HepG2 (cell line): ENCODE data around the gene IRF3. TPM values are rescaled to one million over a fixed set of nuclear protein-coding genes. Genes with fewer than 3 reads are reported as not detected.
A peak's percentile ranks its signal among the peaks of the same experiment; 100 is the strongest.

ENCODE experiments used
- ATAC-seq: fragments of 200-7000 bp; cut with Tn5 transposase; 3 replicates; pipeline ENCODE4 v1.9.1; 2020; ENCODE audit warnings: mild to moderate bottlenecking, moderate library complexity
- BruUV-seq: library from RNA; stranded (reverse); fragments of 400-500 nt; replicated peaks from 2 replicates; lab custom pipeline; 2021; lab: Mats Ljungman, UMichigan
- CTCF ChIA-PET: fragments of 300-600 bp; formaldehyde crosslinking; extraction: SDS; loops from one replicate; lab custom pipeline; 2021; ENCODE audit warnings: low total read pairs, inconsistent platforms, low intra/inter-chr PET ratio; lab: Yijun Ruan, JAX
- POLR2A ChIA-PET: fragments of 350-600 bp; sonication (Branson Sonifier 250); formaldehyde crosslinking; loops from one replicate; lab custom pipeline; 2020; ENCODE audit warnings: antibody characterized with exemption, inconsistent platforms; lab: Yijun Ruan, JAX
- DNase-seq: peaks from one replicate; pipeline ENCODE4 v3.0.0-alpha.2; 2015; ENCODE audit warnings: low spot score
- FAIRE-seq: peaks from 3 replicates; lab custom pipeline; 2011; peaks lifted over from hg19 to GRCh38; lab: Jason Lieb, UNC
- H2AFZ ChIP-seq: one replicate; pipeline ENCODE4 v1.6.1; 2011; ENCODE audit warnings: low read length, inconsistent platforms
- H3K27ac ChIP-seq: fragments of 300-600 bp; 3 replicates; pipeline ENCODE4 v1.8.0; 2011; ENCODE audit warnings: mixed run types, mild to moderate bottlenecking, mixed read lengths, low read length, inconsistent platforms; ENCODE audit not compliant: insufficient read depth; ENCODE audit errors: extremely low read length
- H3K27me3 ChIP-seq, 2 experiments: fragments of 200-600 bp in 1 of 2; 2 replicates in 1 of 2; 3 replicates in 1 of 2; pipeline versions ENCODE4 v1.6.0 to v1.8.0; 2011; ENCODE audit warnings: low read length in 2 of 2, mild to moderate bottlenecking in 2 of 2, moderate library complexity in 2 of 2, inconsistent platforms in 1 of 2; ENCODE audit not compliant: insufficient read depth in 2 of 2, control insufficient read depth in 1 of 2
- H3K36me3 ChIP-seq, 2 experiments: fragments of 200-600 bp in 1 of 2; replicated peaks in 1 of 2; 2 replicates in 1 of 2; 3 replicates in 1 of 2; pipeline versions ENCODE4 v1.5.1 to v1.8.0; 2011; ENCODE audit warnings: low read length in 2 of 2, inconsistent platforms in 1 of 2; ENCODE audit not compliant: insufficient read depth in 2 of 2, control insufficient read depth in 1 of 2
- H3K4me1 ChIP-seq: 2 replicates; pipeline ENCODE4 v1.5.1; 2012; ENCODE audit warnings: low read length, inconsistent platforms; ENCODE audit not compliant: insufficient read depth
- H3K4me2 ChIP-seq: 2 replicates; pipeline ENCODE4 v1.6.0; 2011; ENCODE audit warnings: low read depth, low read length, inconsistent platforms
- H3K4me3 ChIP-seq, 3 experiments: fragments of 200-600 bp in 1 of 3; sonication (generic), shearing (Covaris generic) in 1 of 3; replicated peaks in 1 of 3; 2 replicates each; pipeline ENCODE4 v1.5.1; 2011 to 2016; ENCODE audit warnings: low read length in 3 of 3, inconsistent platforms in 2 of 3, low read depth in 2 of 3, mild to moderate bottlenecking in 2 of 3, control low read depth in 1 of 3, mixed read lengths in 1 of 3; ENCODE audit not compliant: insufficient read depth in 1 of 3
- H3K79me2 ChIP-seq: one replicate; pipeline ENCODE4 v1.6.1; 2011; ENCODE audit warnings: low read length, inconsistent platforms; ENCODE audit not compliant: insufficient read depth
- H3K9ac ChIP-seq: 2 replicates; pipeline ENCODE4 v1.6.0; 2011; ENCODE audit warnings: mild to moderate bottlenecking, low read depth, low read length, inconsistent platforms; ENCODE audit not compliant: insufficient read depth
- H3K9me3 ChIP-seq: 2 replicates; pipeline ENCODE4 v1.5.1; 2012; ENCODE audit warnings: mild to moderate bottlenecking, low read length
- H4K20me1 ChIP-seq: 2 replicates; pipeline ENCODE4 v1.6.0; 2011; ENCODE audit warnings: inconsistent platforms, mild to moderate bottlenecking, low read length, moderate library complexity; ENCODE audit not compliant: insufficient read depth
- AKAP8 ChIP-seq: sonication (generic); formaldehyde crosslinking; IDR thresholded peaks from 2 replicates; pipeline ENCODE4 v1.5.1; 2020; ENCODE audit warnings: mild to moderate bottlenecking, missing genetic modification reagents
- CBX5 ChIP-seq: sonication (generic); formaldehyde crosslinking; IDR thresholded peaks from 2 replicates; pipeline ENCODE4 v1.4.0; 2020; ENCODE audit warnings: missing genetic modification reagents, borderline replicate concordance
- CCDC6 ChIP-seq: sonication (generic); formaldehyde crosslinking; IDR thresholded peaks from 2 replicates; pipeline ENCODE4 v1.8.1; 2022; ENCODE audit warnings: mild to moderate bottlenecking, missing genetic modification reagents, moderate library complexity
- CEBPZ ChIP-seq: IDR thresholded peaks from 2 replicates; pipeline ENCODE4 v1.6.1; 2012; ENCODE audit warnings: low read length, improper control_type of control experiment
- EEA1 ChIP-seq: sonication (generic); formaldehyde crosslinking; IDR thresholded peaks from 2 replicates; pipeline ENCODE4 v1.5.1; 2020; ENCODE audit warnings: mild to moderate bottlenecking, missing genetic modification reagents, borderline replicate concordance
- GLI4 ChIP-seq: sonication (generic); formaldehyde crosslinking; IDR thresholded peaks from 2 replicates; pipeline ENCODE4 v1.5.1; 2020; ENCODE audit warnings: missing genetic modification reagents, mild to moderate bottlenecking, moderate library complexity, borderline replicate concordance
- HNF1B ChIP-seq: sonication (generic); formaldehyde crosslinking; IDR thresholded peaks from 2 replicates; pipeline ENCODE4 v1.5.1; 2020; ENCODE audit warnings: mild to moderate bottlenecking, moderate library complexity, missing genetic modification reagents
- KDM5B ChIP-seq: sonication (generic); formaldehyde crosslinking; IDR thresholded peaks from 2 replicates; pipeline ENCODE4 v1.4.0; 2020; ENCODE audit warnings: missing genetic modification reagents, mild to moderate bottlenecking, borderline replicate concordance
- NFATC3 ChIP-seq: sonication (generic); formaldehyde crosslinking; IDR thresholded peaks from 2 replicates; pipeline ENCODE4 v1.5.1; 2020; ENCODE audit warnings: mild to moderate bottlenecking, missing genetic modification reagents
- NKX3-1 ChIP-seq: sonication (generic); formaldehyde crosslinking; IDR thresholded peaks from 2 replicates; pipeline ENCODE4 v1.5.0; 2020; ENCODE audit warnings: missing genetic modification reagents
- POLR2AphosphoS5 ChIP-seq: IDR thresholded peaks from 2 replicates; pipeline ENCODE4 v1.6.1; 2012; ENCODE audit warnings: low read depth, low read length
- REPIN1 ChIP-seq: sonication (generic); formaldehyde crosslinking; IDR thresholded peaks from 2 replicates; pipeline ENCODE4 v1.8.0; 2022; ENCODE audit warnings: missing genetic modification reagents, low read depth, mild to moderate bottlenecking, borderline replicate concordance
- RORA ChIP-seq: sonication (generic); formaldehyde crosslinking; IDR thresholded peaks from 2 replicates; pipeline ENCODE4 v1.5.0; 2020; ENCODE audit warnings: mild to moderate bottlenecking, missing genetic modification reagents, moderate library complexity
- ZBTB21 ChIP-seq: sonication (generic); formaldehyde crosslinking; IDR thresholded peaks from 2 replicates; pipeline ENCODE4 v1.4.0; 2020; ENCODE audit warnings: missing genetic modification reagents
- ZFY ChIP-seq: sonication (generic); formaldehyde crosslinking; IDR thresholded peaks from 2 replicates; pipeline ENCODE4 v1.4.0; 2020; ENCODE audit warnings: missing genetic modification reagents
- ZNF136 ChIP-seq: sonication (generic); formaldehyde crosslinking; IDR thresholded peaks from 2 replicates; pipeline ENCODE4 v1.8.1; 2022; ENCODE audit warnings: low read depth, mild to moderate bottlenecking, moderate library complexity, missing genetic modification reagents
- ZNF296 ChIP-seq: sonication (generic); formaldehyde crosslinking; conservative IDR thresholded peaks from 2 replicates; pipeline ENCODE4 v1.5.0; 2020; ENCODE audit warnings: mild to moderate bottlenecking, missing genetic modification reagents
- ZNF33A ChIP-seq: sonication (generic); formaldehyde crosslinking; IDR thresholded peaks from 2 replicates; pipeline ENCODE4 v1.5.1; 2020; ENCODE audit warnings: missing genetic modification reagents, mild to moderate bottlenecking, moderate library complexity, borderline replicate concordance
- ZNF557 ChIP-seq: sonication (generic); formaldehyde crosslinking; IDR thresholded peaks from 2 replicates; pipeline ENCODE4 v1.4.0; 2020; ENCODE audit warnings: missing genetic modification reagents
- ZNF572 ChIP-seq: sonication (generic); formaldehyde crosslinking; IDR thresholded peaks from 2 replicates; pipeline ENCODE4 v1.5.1; 2020; ENCODE audit warnings: mild to moderate bottlenecking, missing genetic modification reagents
- WGBS: methylation state at CpG from one replicate; pipeline ENCODE4 v1.1.6; 2017; ENCODE audit warnings: low lambda C conversion rate; 5-methylcytosine and 5-hydroxymethylcytosine counted together
- in situ Hi-C: cut with HindIII; loops from 2 replicates; pipeline ENCODE4 v1.10.0; 2017; ENCODE audit warnings: low pct_unique_long_range_greater_than_20kb; ENCODE audit not compliant: extremely low pct_ligation_motif_present
- intact Hi-C: fragments of 100-400 bp; cut with micrococcal nuclease; formaldehyde crosslinking; loops from one replicate; pipeline ENCODE4 v1.10.0; 2022; ENCODE audit not compliant: unreplicated experiment
- polyA plus RNA-seq, 8 experiments: library from polyadenylated mRNA; depleted of rRNA in 3 of 8; stranded (reverse) in 7 of 8; unstranded in 1 of 8; fragments of >200 nt; fragmentation: Illumina TruSeq in 4 of 8; extraction: Trizol in 4 of 8; gene quantifications; 2 replicates each; pipeline versions ENCODE4 v1.2.1 to v1.2.3, GENCODE V29; 2011 to 2016; ENCODE audit warnings: low read depth in 4 of 8, missing spikeins in 1 of 8, mixed read lengths in 1 of 8; ENCODE audit not compliant: insufficient read depth in 1 of 8
- total RNA-seq, 5 experiments: library from RNA; depleted of rRNA; stranded (reverse); fragments of >200 nt; fragmentation: Illumina TruSeq; extraction: Trizol; gene quantifications; 2 replicates each; pipeline ENCODE4 v1.2.3, GENCODE V29; 2016; ENCODE audit warnings: low read depth in 1 of 5

IRF3 gene
- total and polyA plus RNA-seq, 2 of the 13 experiments (the other 11 are each of a cell fraction or from before 2014, with no cell fraction given), result 61.9 to 65.5 TPM

- FAIRE-seq (peak; percentile 99), ATAC-seq (peak; percentile 77), DNase-seq (peak; percentile 98)
- whole genome bisulfite sequencing, result 2% methylated on average over 44 of the region's 51 CpGs
- Histone ChIP-seq H2AFZ (no peak within 1 kb of the TSS), H3K4me1 (peaks cover 43% of the 10 kb centered on the region), H3K79me2 (peaks cover 31% of the 10 kb centered on the region), H4K20me1 (no peaks in the 10 kb centered on the region), H3K27me3 (no peaks in the 10 kb centered on the region; a peak in 1 of 5 replicates), H3K27ac (peak within 1 kb of the TSS; percentile 98), H3K4me3 (peak within 1 kb of the TSS; percentile 82 to 89 (median 83)), H3K36me3 (no peaks in the 10 kb centered on the region; a peak in 1 of 5 replicates), H3K4me2 (peak within 1 kb of the TSS; percentile 90), H3K9me3 (no peaks in the 10 kb centered on the region), H3K9ac (peak within 1 kb of the TSS; percentile 99)
- intact Hi-C loops, result loop anchor here (1.0 to 5.0 kb wide), 3 partner anchors 24 to 50 kb away; partner anchors contain the start of genes BCL2L12, IRF3 and PRMT1
- ChIA-PET CTCF (no interaction called here), POLR2A (interaction anchor here (0.6 to 4.6 kb wide), 32 partner anchors 8 to 880 kb away, joined by 3 to 92 read pairs (median 5); partner anchors contain the start of genes AKT1S1, ALDH16A1, BCL2L12 and FCGRT)
- in situ Hi-C loops, result no loop called here
- BruUV-seq, result no TSS peak
- TF ChIP-seq HNF1B (CRISPR knock-in tag) (peak; percentile 90), CCDC6 (CRISPR knock-in tag) (no peak), CEBPZ (no peak), ZBTB21 (CRISPR knock-in tag) (no peak), NKX3-1 (CRISPR knock-in tag) (no peak), POLR2AphosphoS5 (peak; percentile 86), ZNF296 (CRISPR knock-in tag) (no peak), REPIN1 (no peak; the same call in 1 of the 2 replicates), RORA (no peak), ZNF136 (CRISPR knock-in tag) (peak; percentile 45; the same call in 1 of the 2 replicates), GLI4 (CRISPR knock-in tag) (no peak), EEA1 (no peak), CBX5 (CRISPR knock-in tag) (peak; percentile 77; the same call in 1 of the 2 replicates), ZFY (peak; percentile 21; the same call in 1 of the 2 replicates), AKAP8 (CRISPR knock-in tag) (0 out of 2 replicates have a peak, but pooled peaks have one; percentile 14), ZNF557 (CRISPR knock-in tag) (no peak), KDM5B (CRISPR knock-in tag) (peak; percentile 27; the same call in 1 of the 2 replicates), ZNF572 (CRISPR knock-in tag) (no peak), NFATC3 (no peak), ZNF33A (CRISPR knock-in tag) (no peak)
These were observed 25.4 kb downstream of the IRF3 start, which contains the start of gene RRAS for GRCh38 chr19:49640113-49640898. Gene RRAS, minus strand, starts transcription at chr19:49640143. Its CDS starts 45 bp downstream, at chr19:49640098.
